GM21529 (cell line): ENCODE measurements around the gene SUN1.
"Not testable (repeated sequence)": the region's sequence is repeated elsewhere in the genome, so short reads cannot be mapped to it uniquely, and the experiment has no call there.

ENCODE experiments used
- ATAC-seq: cut with Tn5 transposase; IDR thresholded peaks from one replicate; pipeline ENCODE4 v1.9.1; 2021; ENCODE audit not compliant: unreplicated experiment

Gene SUN1

GRCh38 chr7:803243-803635, 29.0 kb upstream of the SUN1 start:
- ATAC-seq: no peak

DNA sequence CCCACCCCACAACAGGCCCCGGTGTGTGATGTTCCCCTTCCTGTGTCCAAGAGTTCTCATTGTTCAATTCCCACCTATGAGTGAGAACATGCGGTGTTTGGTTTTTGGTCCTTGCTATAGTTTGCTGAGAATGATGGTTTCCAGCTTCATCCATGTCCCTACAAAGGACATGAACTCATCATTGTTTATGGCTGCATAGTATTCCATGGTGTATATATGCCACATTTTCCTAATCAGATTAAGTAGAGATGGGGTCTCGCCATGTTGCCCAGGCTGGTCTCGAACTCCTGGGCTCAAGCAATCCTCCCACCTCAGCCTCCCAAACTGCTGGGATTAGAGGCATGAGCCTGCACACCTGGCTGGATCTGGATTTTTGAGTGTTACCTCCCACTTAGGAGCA, 28.5 kb upstream of the SUN1 start:
- not testable (repeated sequence) for ATAC-seq

DNA sequence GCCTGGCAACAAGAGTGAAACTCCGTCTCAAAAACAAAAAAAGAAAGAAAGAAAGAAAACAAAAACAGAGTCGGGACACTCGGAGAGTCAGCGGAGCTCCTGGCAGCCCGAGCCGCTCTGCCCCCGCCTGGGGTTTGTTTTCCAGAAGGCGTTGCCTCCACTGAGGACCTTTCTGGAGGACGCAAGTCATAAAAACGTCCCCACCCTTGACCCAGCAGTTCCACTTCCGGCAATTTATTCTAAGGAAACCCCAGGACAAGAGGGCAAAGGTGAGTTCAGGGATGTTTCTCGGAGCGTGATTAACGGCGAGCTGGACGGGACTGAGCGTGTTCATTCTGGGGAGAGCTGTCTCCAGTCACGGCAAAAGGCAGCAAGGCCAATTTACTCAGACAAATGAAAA, 27.0 kb upstream of the SUN1 start:
- no peak for ATAC-seq

GRCh38 chr7:815284-816216, 16.7 kb upstream of the SUN1 start:
- no peak for ATAC-seq

DNA sequence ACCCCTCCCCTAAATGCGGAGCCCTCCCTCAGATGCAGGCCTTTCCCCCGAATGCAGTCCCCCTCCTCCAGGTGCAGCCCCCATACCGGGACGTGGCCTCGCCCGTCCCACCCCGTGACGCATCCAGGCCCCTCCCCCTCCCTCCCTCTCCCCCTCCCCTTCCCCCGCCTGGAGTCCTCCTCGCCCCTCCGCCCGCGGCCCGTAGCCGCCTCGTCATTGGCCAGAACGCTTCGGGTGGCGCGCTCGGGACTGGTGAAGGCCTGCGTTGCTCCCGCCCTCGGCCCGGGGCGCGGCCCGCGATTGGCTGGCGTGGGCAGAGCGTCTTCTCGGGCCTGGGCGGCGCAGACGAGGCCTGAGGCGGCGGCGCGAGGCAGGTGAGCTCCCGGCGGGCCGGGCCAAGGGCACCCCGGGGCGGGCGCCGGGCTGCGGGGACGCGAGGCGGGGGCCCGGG, 16.0 kb upstream of the SUN1 start:
- peak; percentile 86 for ATAC-seq

DNA sequence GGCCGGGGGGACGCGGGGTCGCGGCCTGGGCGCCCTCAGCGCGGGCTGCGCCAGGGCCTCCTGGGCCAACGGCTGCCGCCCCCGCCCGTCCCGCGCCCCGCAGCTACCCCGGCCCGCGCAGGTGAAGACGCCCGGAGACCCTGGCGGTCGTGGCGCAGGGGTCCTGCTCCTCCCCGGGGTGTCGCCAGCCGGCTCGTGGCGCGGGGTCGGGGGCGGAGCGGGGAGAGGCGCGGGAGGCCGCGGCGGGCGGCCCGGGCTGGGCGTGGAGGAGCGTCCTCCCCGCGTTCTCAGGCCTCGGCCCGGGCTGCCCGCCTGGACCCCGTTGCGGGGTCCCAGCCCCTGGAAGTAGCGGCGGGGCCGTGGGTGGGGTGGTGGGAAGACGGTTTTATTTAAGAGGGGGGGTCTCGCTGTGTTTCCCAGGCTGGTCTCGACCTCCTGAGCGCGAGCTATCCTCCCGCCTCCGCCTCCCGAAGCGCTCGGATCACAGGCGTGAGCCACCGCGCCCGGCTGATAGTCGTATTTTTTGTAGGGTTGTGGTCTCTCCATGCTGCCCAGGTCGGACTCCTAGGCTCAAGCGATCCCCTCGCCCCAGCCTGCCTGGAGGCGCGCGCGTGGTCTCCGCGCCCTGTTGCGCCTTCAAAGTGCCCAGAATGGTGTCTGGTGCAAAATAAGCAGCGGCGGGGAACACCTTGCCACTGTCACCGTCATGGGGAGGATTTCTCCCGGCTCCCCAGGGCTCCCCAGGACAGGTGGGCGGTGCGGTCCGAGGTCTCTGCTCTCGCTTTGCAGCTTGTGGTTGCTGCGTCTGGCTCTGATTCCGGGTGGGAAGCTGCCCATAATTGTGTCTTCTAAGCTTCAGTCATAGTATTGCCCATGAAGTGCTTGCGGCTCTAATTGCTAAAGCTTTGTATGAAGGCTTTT, 15.3 kb upstream of the SUN1 start:
- ATAC-seq: peak; percentile 9

GRCh38 chr7:818031-818699, 14.1 kb upstream of the SUN1 start:
- ATAC-seq: no peak

DNA sequence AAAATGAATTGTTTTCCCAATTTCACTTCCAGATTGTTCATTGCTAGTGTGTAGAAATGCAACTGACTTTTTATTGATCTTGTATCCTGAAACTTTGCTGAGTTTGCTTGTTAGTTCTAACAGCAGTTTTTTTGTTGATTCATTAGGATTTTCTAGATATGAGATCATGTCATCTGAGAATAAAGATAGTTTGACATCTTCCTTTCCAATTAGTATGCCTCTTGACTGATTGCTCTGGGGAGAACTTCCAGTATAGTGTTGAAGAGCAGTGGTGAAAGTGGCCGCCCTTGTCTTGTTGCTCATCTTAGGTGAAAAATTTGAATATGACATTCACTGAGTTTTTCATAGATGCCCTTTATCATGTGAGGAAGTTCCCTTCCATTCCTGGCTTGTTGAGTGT, 11.9 kb upstream of the SUN1 start:
- ATAC-seq: no peak

GRCh38 chr7:821688-822087, 10.6 kb upstream of the SUN1 start:
- ATAC-seq: no peak

- no peak for ATAC-seq
Observed at GRCh38 chr7:822692-823276, 9.5 kb upstream of the SUN1 start.

GRCh38 chr7:823649-824048, 8.6 kb upstream of the SUN1 start:
- ATAC-seq: no peak

GRCh38 chr7:824081-824480, 8.2 kb upstream of the SUN1 start:
- no peak for ATAC-seq

- no peak for ATAC-seq
Observed at GRCh38 chr7:824664-825063, 7.6 kb upstream of the SUN1 start.

DNA sequence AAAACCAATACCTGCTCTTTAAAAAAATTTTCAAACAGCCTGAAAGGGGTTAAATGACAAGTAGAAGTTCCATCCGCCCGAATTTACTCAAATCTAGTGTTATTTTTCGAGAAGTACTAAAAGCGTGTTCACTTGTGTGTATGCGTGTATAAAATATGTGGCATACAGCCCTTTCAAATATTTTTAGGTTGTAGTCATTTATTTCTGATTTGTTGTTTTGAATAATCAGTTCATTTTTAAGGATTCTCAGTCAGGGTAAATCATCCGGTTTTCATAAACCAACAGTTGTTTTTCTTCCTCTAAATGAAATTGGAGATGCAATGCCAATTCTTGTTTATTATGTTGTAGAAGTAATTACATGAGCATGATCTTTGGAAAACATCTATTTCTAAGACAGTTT, 6.9 kb upstream of the SUN1 start:
- no peak for ATAC-seq

DNA sequence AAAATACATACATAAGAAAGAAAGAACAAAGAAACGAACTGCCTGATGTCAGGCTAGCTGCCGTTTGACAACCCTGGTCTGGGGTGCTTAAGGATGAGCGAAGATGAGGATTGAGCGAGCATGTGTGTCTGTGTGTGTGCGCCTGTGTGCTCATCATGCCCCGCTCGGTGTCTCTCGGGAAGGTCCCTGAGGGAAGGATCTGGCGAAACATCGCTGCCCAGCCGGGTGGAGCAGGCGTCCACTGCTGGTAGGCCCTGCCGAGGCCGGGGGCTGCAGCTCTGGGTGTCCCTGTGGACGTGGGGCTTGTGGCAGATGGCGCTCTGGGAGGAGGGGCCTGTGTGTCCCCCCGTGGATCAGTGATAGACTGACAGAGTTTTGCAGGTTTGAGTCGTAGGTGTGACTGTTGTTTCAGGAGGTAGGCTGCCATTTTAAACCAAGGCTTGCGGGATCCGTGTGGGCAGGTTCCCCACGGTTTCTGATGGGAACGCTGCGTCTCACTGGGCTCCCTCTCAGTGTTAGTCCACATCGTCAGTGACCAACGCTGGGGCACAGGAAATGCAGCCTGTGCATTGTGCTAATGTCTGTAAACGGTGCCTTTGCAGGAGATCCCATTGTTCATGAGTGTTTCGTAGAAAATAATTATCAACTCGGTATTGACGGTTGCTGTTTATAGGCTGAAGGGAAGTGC, 5.9 kb upstream of the SUN1 start:
- no peak for ATAC-seq

DNA sequence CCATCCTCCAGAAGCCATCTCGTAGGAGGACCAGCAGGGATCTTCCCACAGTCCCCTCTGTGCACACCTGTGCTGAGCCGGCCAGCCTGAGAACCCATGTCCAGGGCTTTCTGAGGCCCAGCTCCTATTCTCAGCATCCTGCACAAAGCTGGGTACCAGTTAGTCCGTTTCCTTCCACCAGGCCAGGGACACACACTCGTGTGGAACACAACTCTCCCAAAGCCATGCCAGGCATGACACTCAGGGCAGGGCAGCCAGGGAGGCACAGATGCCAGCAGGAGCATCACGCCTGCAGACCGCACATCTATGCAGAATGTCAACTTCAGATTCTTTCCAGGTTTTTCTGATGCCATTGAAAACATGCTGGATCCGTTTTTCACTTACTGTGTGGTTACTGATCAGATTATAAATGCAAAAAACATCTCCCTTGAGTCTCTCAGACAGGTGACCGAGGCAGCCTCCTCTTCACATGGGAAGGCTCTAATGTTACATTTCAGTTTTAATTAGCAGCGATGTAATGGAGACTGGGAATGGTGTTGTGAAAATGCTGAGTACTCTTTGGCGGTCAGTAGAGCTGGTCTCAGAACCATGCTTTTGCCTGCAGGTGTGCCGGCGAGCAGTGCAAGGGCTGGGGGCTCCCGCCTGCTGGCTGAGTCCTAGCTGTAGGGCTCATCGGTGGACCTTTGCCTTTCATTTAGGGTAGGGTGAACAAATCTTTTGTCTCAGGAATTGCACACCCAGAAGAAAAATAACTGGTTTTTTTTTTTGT, 3.3 kb upstream of the SUN1 start:
- no peak for ATAC-seq

- no peak for ATAC-seq
Observed at GRCh38 chr7:830069-830468, 2.2 kb upstream of the SUN1 start.

DNA sequence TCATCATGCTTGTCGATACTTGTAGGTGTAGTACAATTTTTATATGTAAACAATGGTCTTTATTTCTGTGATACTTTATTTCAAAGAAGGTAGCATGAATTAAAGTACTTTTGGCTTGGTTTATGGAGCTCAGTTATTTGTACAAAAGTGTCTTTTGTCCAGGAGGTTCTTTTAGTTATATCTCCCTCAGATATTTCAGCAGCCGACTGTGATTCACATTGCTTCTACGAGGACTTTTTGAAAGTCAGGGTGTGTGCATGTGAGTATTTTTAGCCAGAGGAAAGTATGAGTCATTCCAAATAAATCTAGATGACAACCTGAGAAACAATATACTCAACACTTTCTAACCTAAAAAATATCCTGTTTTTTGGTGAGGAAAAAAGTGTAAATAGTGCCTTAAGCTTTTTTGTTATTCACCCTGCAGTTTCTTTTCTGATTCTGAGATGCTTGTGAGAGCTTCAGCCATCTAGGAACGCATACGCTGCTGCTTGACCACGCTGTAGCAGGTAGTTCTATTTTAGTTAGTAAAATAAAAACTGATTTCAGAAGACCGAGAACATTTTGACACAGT, 595 bp upstream of the SUN1 start:
- peak; percentile 67 for ATAC-seq

- no peak for ATAC-seq
Observed at GRCh38 chr7:832968-833424, 720 bp downstream of the SUN1 start.
